ENCODE data around the gene RASGEF1B. TPM values are rescaled to one million over a fixed set of nuclear protein-coding genes. Genes with fewer than 3 reads are reported as not detected.

Gene RASGEF1B
- total RNA-seq, 2 donors from 2014 or later: 6.3 to 8.5 TPM

- H3K9me3 ChIP-seq: no peaks in the 10 kb centered on the region
- TF ChIP-seq, protein P1, sequence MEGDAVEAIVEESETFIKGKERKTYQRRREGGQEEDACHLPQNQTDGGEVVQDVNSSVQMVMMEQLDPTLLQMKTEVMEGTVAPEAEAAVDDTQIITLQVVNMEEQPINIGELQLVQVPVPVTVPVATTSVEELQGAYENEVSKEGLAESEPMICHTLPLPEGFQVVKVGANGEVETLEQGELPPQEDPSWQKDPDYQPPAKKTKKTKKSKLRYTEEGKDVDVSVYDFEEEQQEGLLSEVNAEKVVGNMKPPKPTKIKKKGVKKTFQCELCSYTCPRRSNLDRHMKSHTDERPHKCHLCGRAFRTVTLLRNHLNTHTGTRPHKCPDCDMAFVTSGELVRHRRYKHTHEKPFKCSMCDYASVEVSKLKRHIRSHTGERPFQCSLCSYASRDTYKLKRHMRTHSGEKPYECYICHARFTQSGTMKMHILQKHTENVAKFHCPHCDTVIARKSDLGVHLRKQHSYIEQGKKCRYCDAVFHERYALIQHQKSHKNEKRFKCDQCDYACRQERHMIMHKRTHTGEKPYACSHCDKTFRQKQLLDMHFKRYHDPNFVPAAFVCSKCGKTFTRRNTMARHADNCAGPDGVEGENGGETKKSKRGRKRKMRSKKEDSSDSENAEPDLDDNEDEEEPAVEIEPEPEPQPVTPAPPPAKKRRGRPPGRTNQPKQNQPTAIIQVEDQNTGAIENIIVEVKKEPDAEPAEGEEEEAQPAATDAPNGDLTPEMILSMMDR (IDR thresholded peaks at IDR 0.05): no peak
- H3K4me1 ChIP-seq: no peaks in the 10 kb centered on the region
- no peaks in the 10 kb centered on the region for H3K27me3 ChIP-seq
- H3K36me3 ChIP-seq: peaks cover 37% of the 10 kb centered on the region
- no peak for DNase-seq (ENCODE audit: low spot score)
- H3K27ac ChIP-seq: no peak overlapping the region
- H3K4me3 ChIP-seq: no peak overlapping the region
These were observed 18.7 kb downstream of the RASGEF1B start for GRCh38 chr4:81453024-81453423.

GRCh38 chr4:81452452-81453006 is 19.2 kb downstream of the RASGEF1B start:
- no peak for DNase-seq (ENCODE audit: low spot score)
- no peak overlapping the region for H3K27ac ChIP-seq
- peaks cover 37% of the 10 kb centered on the region for H3K36me3 ChIP-seq
- no peak overlapping the region for H3K4me3 ChIP-seq
- H3K9me3 ChIP-seq: no peaks in the 10 kb centered on the region
- H3K4me1 ChIP-seq: no peaks in the 10 kb centered on the region
- TF ChIP-seq, protein P1 (IDR thresholded peaks at IDR 0.05): no peak
- no peaks in the 10 kb centered on the region for H3K27me3 ChIP-seq

DNA sequence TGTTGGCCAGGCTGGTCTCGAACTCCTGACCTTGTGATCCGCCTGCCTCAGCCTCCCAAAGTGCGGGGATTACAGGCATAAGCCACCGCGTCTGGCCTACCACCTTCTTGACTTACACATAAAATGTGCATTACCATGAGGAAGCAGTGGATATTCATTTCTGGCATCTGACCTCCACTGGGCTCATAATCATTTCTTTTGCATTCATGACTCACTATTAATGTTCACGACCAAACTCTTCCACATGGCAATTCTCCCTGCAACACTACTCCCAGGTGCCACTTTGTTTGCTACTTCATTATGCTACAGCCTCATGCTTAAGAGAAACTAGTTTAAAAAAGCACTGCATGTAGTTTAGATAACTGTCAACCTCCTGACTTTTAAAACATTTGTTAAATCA is 22.7 kb downstream of the RASGEF1B start:
- Histone ChIP-seq H3K36me3 (peaks cover 49% of the 10 kb centered on the region), H3K27me3 (no peaks in the 10 kb centered on the region)

GRCh38 chr4:81447566-81448229 is 24.0 kb downstream of the RASGEF1B start:
- peaks cover 62% of the 10 kb centered on the region for H3K36me3 ChIP-seq
- no peaks in the 10 kb centered on the region for H3K9me3 ChIP-seq
- no peak overlapping the region for H3K4me3 ChIP-seq
- H3K27me3 ChIP-seq: no peaks in the 10 kb centered on the region
- no peak overlapping the region for H3K27ac ChIP-seq
- no peak for DNase-seq (ENCODE audit: low spot score)
- no peaks in the 10 kb centered on the region for H3K4me1 ChIP-seq
- TF ChIP-seq, protein P1 (IDR thresholded peaks at IDR 0.05): no peak

More for the DNA sequence above, 22.7 kb downstream of the RASGEF1B start:
- Histone ChIP-seq H3K9me3 (no peaks in the 10 kb centered on the region), H3K4me1 (no peaks in the 10 kb centered on the region), H3K4me3 (no peak overlapping the region), H3K27ac (no peak overlapping the region)
- TF ChIP-seq, protein P1 (IDR thresholded peaks at IDR 0.05): no peak
- no peak for DNase-seq (ENCODE audit: low spot score)

- H3K4me3 ChIP-seq: no peak overlapping the region
- H3K36me3 ChIP-seq: peaks cover 63% of the 10 kb centered on the region
- H3K27ac ChIP-seq: no peak overlapping the region
- TF ChIP-seq, protein P1 (IDR thresholded peaks at IDR 0.05): no peak
- H3K4me1 ChIP-seq: no peaks in the 10 kb centered on the region
- no peaks in the 10 kb centered on the region for H3K9me3 ChIP-seq
- H3K27me3 ChIP-seq: no peaks in the 10 kb centered on the region
- DNase-seq (ENCODE audit: low spot score): no peak
These were observed 25.1 kb downstream of the RASGEF1B start for GRCh38 chr4:81446634-81447033.
